Kidney capillary endothelial cell (primary cell): ENCODE data around the gene FRYL.

ENCODE experiments used
- DNase-seq: peaks from one replicate; pipeline ENCODE4 v3.0.0-alpha.2; 2018; ENCODE audit warnings: low spot score

The FRYL gene

DNA sequence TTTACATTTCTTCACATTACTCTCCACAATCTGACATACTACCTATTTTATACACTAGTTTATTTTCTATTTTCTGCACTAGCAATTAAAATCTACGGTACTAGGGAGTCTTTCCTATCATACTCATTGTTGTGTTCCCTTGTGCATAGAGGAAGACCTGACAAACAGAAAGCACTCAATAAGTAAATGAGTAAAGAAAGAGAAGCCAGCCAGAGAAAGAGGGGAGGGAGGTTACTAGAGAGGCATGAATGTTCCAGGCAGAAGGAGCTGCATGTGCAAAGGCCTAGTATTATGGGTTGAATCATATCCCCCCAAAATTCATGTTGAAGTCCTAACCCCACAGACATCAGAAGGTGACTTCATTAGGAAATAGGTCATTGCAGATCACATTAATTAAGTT lies 176.0 kb downstream of the FRYL start:
- DNase-seq = no peak

DNA sequence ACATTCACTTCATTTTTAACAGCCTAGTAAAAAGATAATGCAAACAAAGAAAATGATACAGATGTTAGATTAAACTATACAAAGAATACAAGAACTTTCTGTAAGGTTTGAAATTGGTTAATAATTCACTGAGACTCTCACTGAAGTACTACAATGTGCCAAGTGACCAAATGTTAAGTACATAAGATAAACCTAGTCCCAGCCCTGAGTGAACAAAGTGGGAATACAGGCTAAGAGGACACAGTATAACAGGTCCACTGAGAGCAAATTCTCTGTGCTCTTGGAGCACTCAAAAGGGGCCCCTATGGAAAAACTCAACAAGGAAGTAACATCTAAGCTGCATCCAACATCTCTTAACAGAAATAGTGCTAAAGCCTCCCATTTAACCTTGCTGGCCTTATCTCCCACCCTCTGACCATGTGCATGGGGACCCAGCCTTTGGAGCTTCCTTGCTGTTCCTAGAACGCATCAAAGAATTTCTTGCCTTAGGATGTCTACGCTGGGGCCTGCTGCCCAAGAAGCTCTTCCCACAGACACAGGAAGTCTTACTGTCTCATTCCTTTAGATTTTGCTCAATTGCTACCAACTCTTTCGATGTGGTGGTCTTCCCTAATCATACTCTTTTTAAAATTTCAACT lies 176.6 kb downstream of the FRYL start:
- no peak for DNase-seq

DNA sequence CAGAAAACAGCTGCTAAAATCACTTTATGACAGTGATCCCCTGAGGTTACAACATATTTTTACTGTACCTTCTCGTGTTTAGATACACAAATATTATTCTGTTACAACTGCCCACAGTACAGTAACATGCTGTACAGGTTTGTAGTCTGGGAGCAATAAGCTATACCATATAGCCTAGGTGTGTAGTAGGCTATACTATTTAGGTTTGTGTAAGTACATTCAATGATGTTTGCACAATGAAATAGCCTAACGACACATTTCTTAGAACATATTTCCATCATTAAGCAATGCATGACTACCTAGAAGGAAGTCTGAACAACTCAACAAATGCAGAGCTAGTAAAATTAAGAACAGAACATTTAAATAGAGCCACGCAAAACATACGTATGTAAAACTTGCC lies 177.3 kb downstream of the FRYL start:
- DNase-seq = no peak

DNA sequence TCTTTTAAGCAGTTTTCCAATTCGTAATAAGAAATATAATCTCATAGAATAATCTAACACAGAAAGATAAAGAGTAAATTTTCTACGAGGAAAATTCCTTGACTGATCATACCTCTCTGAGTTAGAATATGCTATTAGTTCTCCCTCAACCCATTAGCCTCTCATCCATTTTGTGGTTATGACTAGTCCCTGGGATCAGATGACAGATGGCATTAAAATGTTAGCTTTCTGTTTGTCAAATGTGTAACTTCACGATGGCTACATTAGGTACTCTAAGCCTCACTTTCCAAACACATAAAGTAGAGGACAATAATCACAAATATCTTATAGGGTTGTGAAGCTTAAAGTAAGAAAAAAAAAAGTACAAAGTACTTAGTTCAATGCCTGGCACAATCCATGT lies 177.9 kb downstream of the FRYL start:
- no peak for DNase-seq

DNA sequence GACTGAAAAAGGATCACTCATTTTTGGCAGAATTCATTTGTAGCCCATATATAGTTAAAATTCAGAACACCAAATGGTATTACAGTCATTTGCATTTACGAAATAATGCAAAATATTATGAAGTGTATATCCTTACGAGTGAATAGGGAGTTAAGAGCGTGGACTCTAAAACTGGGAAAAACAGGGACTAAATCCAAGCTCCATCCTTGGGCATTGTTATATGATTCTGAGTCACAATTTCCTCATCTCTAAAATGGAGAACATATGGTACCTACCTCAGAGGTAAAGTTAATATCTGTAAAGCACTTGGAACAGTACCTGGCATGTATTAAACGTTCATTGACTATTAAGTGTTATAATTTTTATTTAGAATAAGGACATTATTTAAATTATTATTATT lies 183.7 kb downstream of the FRYL start:
- DNase-seq = peak; percentile 44

DNA sequence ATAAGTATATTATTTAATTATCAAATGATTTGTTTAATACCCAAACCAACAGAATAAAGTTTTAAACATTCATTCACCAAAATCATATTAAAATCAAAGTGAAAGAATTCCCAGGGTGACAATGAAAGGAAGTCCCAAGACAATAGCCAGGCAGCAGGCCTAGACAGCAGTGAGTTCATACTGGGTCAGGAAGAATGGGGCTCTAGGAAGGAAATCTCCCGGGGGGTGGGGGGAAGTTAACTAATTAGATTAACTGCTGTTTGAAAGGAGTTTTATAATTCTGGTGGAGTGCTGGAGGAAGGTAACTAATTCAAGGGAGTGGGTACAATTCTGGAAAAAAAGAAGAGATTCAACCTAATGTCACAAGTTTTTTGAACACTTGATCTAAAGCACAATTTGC lies 185.9 kb downstream of the FRYL start:
- peak; percentile 81 for DNase-seq

DNA sequence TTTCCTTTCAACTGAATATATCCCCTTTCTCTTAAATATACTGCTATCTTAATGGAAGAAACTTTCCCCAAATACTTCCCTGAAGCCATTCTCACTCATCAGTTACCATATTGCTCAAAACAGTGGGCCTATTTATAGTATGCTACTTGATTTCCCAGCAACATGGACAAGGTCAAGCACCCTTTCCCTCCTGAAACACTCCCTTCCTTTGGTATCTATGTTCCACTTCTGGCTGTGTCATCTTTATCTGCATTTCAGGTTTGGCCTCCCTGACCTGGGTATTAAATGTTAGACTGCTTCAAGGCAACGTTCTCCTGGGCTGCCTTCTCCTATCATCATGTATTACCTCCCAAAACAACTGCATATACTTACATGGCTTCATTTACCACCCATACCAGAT lies 188.7 kb downstream of the FRYL start:
- no peak for DNase-seq

DNA sequence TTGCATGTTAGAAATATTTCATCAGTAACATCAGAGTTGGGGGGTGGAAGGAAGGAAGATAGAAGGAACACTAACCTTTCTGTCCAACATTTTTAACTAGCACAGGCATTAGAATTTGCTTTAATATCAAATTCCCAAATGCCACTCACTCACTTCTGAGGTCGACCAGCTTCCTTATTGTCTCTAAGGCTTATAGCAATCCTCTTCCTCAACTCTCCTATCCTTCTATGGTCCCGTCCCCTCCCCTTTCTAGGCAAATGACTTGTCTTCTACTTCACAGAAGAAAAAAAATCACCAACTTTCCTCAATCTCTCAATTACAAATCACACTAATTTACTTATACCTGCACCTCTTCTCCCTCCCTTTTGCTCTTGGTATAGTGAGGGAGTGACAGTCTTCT lies 189.2 kb downstream of the FRYL start:
- no peak for DNase-seq

DNA sequence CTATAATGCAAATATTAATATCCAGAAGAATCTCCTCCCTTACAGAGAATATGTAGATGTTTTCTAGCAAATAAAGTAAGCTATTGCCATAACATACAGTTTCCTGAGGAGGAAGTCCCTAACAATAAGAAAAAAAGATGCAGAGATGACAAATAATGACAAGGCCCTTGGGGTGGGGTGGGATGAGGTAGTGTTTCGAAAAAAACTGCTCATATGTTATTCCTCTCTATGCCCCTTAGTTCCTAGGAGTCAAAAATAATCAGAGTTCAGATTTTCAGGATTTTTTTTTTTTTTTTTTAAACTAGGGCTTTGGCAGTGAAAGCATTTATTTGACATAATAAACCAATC lies 191.0 kb downstream of the FRYL start:
- DNase-seq = peak; percentile 89

DNA sequence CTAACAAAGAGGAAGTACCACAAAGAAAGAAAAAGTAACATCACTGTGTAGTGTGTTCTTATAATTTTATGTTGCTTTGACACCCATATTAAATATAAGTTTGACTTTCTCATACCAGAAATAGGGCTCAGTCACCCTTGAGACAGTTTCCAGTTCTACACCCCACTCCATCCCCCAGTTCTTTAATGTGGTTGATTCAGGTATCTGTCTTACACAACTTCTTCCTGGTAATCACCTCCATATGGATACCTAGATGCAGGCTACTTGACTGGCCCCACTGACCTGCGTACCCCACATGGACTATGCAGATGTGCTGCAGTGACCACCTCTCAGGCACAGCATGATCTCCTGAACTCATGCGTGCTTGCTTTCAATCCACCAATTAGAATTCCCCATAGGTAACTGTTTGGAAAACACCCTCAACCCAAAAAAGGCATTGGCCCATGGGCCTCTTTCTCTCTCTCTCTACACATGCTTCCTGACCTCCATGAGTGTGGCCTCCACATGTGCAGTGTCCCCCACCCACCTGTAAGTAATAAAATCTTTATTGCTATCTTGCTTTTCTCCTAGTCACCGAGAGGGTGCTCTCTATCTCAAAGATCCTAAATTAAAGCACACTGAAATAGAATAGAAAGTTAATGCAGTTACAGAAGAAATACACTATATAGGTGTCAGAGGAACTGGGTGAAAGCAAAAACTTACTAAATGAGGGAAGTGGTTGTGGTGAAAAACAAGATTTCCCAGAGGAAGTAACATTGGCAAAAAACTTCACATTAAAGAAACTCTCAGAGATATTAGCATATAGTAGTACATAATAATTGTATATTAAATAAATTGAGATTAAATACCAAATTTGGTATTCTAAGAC lies 191.6 kb downstream of the FRYL start:
- no peak for DNase-seq

DNA sequence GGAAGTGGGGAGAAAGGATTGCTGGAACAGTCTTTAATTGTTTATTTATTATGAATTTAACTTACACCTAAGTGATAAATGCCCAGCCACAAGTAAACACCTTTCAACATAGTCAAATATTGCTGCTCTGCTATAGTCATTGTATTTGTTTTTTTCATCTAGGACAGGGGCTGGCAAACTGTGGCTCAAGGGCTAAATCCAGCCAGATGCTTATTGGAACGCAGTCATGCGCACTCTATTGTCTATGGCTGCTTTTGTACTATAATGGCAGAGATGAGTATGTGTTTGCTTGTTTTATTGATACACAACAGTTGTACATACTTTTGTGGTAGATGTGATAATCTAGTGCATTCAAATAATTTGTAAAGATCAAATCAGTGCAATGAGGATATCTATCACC lies 194.7 kb downstream of the FRYL start:
- DNase-seq = no peak

DNA sequence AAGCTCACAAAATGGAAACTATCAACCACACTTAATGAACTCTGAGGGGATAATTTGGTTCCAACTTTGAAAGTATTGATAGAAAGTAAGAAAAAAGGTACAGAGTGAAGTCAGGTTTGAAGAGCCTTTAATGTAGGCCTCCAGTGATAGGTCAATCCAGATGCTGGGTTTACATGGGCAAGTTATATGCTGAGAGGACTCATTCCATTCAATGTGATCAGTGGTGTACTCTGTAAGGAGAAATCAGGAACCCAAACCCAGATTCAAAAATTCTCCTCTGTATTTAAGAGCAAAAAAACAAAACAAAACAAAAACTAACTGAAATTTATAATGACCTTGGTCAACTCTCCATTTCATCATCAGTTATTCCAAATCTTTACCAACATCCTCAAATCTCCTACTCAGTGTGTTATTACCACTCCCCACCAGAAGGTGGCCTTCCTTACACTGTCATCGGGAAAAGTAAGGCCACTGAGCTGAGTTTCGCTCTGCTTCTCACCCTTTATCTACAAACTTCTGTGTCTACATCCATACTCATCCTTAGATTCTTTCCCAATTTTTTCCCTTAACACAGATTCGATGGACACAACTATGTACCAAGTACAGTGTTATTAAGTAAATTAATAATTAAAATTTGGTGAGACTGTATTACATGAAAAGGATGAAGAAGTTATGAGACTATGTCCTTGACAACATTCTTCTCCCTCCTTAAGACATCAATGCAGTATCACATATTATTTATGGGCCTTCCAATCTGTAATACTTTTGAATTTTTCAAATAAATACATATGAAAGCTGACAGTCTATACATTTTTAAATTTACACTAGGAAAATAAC lies 201.7 kb downstream of the FRYL start:
- peak; percentile 73 for DNase-seq

DNA sequence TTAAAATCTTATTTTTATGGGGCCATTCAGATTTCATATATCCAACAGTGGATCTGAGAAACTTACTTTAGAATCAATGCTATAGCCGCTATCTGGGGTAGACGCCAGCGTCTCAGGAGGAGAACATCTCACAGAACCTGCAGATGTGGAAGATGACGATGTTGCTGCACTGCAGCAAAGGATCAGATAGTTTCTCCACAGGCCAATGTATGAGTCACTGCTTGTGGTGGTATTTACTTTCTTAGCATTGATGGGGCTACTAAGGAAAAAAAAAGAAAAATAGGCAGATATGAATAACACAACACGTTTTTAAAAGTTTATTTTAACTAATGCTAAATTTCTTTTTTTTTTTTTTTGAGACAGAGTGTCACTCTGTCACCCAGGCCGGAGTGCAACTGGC lies 204.1 kb downstream of the FRYL start:
- DNase-seq = no peak

DNA sequence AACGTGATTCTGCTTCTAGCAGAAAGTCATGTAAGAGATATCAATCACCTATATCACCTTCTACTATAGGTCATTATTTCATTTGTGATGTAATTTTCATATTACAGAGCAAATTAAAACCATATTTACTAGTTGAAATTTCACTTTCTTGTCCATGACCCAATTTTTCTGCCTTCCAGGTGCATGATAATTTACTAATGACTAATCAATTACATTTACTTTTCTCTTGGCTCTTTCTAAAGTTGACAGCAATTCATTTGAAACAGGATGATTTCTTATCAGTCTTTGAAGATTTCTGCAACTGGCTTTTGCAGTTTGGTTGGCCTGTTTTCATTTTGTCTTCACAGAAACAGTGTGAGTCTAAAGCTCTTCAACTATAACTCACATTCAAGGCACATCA lies 208.6 kb downstream of the FRYL start:
- DNase-seq = no peak

DNA sequence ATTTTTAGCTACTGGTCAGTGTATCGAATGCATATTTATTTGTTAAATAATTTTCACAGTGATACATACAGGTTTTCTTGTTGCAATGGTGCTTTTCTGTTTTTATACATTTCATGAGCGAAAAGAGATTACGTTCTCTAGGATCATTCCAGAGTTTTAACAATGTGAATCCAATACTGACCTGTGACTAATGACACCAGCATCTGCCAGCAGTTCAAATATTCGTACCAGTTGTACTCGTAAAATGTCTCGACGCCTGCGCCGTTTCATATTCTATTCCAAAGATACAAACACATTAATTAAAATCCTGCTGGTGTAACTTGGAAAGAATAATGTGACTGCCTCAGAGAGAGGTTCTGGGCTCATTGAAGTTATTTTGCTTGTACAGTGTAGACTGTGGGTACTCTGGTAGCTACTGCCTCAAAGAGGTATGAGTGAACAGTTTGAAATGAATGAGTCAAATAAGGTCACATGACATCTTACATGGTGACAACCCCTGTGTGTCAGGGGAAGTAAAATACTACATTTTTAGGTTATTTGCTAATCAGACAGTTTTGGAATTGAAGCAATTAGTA lies 209.3 kb downstream of the FRYL start:
- peak; percentile 31 for DNase-seq

DNA sequence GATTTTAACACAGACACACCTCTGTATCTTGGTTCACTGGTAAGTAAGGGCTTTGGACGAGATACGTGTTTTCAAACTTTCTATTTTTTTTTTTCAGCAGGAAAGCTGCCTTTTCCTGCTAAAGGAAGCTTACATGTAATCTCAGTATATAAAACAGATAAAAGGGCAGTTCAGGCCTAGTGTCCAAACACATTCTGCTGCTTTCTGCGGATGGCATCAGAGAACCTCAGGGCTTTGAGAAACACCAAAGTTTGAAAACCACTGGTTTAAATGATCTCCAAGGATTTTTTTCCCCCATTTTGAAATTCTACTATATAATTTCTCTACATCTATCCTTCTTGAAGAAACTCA lies 214.1 kb downstream of the FRYL start:
- DNase-seq = no peak

DNA sequence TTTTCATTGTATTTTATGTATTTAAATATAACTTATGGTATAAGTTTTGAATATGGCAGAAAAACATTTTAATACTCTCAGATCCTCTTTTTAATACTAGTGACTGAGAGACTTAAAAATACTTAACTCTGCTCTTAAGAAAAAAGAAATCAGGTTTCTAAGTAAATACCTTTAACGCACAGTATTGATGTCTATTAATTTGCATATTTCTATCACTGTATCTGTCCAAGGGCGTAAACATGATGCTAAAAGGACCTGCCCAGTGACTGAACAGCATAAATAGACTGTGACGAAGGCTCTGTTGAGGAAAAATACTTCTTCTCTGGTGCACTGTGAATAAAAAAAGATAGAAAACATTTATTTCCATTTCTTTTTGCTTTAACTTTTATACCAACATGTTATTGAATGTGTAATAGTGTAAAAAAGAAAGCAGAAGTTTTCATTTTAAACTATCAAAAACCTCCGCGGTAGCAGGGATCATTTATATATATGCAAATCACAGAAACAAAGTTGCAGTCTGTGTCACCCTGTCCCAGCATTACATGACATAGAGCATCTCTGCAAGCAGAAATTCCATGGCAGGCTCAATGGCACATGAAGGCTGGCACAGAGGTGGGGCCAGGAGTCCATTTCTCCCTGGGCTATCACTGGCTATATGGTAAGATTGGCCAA lies 214.6 kb downstream of the FRYL start:
- no peak for DNase-seq

DNA sequence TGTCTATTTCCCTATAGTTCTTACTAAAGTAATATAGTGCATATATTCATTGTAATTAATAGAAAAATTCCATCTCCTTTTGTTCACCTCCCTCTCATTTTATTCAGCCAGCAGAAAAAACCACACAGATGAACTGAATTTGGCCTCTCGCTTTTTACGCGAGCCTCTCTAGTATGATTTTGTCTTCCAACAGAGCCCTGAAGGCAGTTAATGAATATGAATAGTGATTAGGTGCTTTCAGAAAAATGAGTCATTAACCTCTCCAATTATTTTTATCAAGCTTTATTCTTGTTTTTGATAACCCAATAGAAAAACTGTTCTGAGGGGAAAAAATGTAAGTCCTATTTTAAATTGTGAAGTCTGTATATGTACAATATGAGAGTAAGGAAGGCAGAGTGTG lies 215.9 kb downstream of the FRYL start:
- DNase-seq = no peak

DNA sequence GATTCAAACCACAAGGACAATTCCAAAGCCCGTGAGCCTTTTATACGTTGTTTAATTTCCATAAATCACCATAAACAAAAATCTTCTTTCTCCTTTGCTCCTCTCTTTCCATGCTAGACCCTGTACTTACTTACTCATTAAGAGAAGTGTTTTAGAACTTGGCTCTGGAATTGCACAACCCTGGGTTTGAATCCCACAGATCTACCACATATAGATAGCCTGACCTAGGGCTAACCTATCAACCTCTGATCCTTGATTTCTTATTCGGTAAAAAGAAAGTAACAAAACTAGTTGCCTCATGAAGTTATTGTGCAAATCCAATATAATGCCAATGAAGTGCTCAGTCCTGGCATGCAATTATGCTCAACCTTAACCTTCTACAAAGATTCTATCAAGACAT lies 221.3 kb downstream of the FRYL start:
- no peak for DNase-seq

DNA sequence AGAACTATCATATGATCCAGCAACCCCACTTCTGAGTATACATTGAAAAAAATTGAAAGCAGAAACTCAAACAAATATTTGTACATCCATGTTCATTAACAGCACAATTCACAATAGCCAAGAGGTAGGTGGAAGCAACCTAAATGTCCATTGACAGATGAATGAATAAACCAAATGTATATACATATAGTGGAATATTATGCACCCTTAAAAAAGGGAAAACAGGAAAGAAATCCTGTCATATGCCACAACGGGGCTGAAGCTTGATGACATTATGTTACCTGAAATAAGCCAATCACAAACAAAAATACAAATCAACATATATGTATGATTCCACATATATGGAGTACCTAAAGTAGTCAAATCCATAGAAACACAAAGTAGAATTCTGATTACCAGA lies 222.1 kb downstream of the FRYL start:
- no peak for DNase-seq

DNA sequence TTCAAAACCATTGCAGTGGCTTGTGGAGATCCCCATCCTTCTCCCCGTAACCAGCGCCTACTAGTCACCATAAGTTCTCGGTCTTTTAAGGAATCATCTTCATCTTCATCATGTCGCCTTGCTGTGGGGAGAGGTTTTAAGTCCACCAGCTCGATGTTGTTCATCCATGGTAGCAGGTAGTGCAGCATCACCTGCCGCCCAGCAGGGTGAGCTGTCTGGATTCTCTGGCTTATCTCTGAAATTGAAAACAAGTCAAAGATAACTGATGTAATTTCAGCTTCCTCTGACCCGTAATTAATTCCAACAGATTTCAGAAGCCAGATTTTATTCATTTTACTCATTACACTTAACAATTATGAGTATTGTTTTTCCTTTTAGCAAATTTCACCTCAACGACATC lies 222.6 kb downstream of the FRYL start:
- no peak for DNase-seq

DNA sequence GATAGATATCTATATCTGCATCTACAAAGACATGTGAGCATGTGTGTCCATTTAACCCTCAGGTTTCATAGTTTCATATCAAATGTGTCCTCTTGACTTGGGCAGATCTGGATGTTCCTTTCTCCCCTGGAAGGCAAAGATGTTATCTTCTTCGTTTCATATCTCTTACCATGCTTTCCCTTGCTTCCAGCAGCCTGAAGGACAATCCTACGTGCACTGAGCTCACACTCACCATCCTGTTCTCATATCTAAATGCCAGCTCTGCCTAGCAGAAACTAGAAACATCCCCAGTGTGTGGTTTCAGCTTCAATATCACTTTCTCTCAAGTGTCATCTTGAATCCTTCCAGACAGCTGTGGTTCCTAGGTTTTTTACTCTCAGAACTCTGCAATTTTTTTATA lies 223.8 kb downstream of the FRYL start:
- no peak for DNase-seq
